ENCODE measurements around the gene ELOVL5.

ELOVL5 gene

GRCh38 chr6:53301801-53302537 lies 46.8 kb downstream of the ELOVL5 start:
- H3K14ac ChIP-seq (ENCODE audit: low read length), result no peak overlapping the region
- no peak overlapping the region for H4K8ac ChIP-seq (ENCODE audit: low read depth, low read length)
- no peak overlapping the region for H3K4me3 ChIP-seq (ENCODE audit: low read length in 2 of 2)
- H3K9me3 ChIP-seq (replicated peaks in 1 of 2; ENCODE audit: control insufficient read depth in 2 of 2, insufficient read depth in 1 of 2, low read depth in 1 of 2, low read length in 2 of 2), result peaks cover 0 to 12% of the 10 kb centered on the region in 2 donors
- H3K4me1 ChIP-seq (ENCODE audit: control insufficient read depth in 2 of 2, insufficient read depth in 1 of 2, low read depth in 1 of 2, low read length in 2 of 2), result peaks cover 4 to 19% of the 10 kb centered on the region in 2 donors
- H3K27me3 ChIP-seq (ENCODE audit: control insufficient read depth in 3 of 3, insufficient read depth in 3 of 3, low read depth in 1 of 3, low read length in 3 of 3), result no peaks in the 10 kb centered on the region
- H3K27ac ChIP-seq (replicated peaks; ENCODE audit: low read length), result no peak overlapping the region
- H2BK12ac ChIP-seq (ENCODE audit: low read length), result no peak overlapping the region
- no CpG with 5 or more reads among the region's 7 CpGs for WGBS, 2 donors (ENCODE audit: extremely low coverage in 2 of 2, insufficient read length in 2 of 2, insufficient replicate concordance in 1 of 2)
- no peak overlapping the region for H2BK15ac ChIP-seq (ENCODE audit: low read length)
- H3K23ac ChIP-seq (ENCODE audit: low read depth, low read length, poor library complexity), result no peak overlapping the region
- H3K18ac ChIP-seq (ENCODE audit: low read length), result no peak overlapping the region
- no peak overlapping the region for H4K91ac ChIP-seq (ENCODE audit: low read depth, low read length, poor library complexity)
- no peak overlapping the region for H2BK5ac ChIP-seq (ENCODE audit: low read length)
- H3K4ac ChIP-seq (ENCODE audit: low read length), result no peak overlapping the region
- H3K4me2 ChIP-seq (ENCODE audit: insufficient read depth, low read length, poor library complexity, severe bottlenecking), result no peak overlapping the region
- no peak overlapping the region for H2AFZ ChIP-seq (ENCODE audit: low read length)
- H2AK5ac ChIP-seq (ENCODE audit: low read depth, low read length), result no peak overlapping the region
- H2BK120ac ChIP-seq (ENCODE audit: low read depth, low read length), result no peak overlapping the region
- H3K9ac ChIP-seq (ENCODE audit: low read depth, low read length, poor library complexity), result no peak overlapping the region
- no peak for DNase-seq (ENCODE audit: low spot score)
- H3K36me3 ChIP-seq (replicated peaks in 1 of 2; ENCODE audit: control insufficient read depth in 2 of 2, insufficient read depth in 2 of 2, low read length in 2 of 2), result peaks cover 0 to under 1% of the 10 kb centered on the region in 2 donors
- H3K79me1 ChIP-seq (ENCODE audit: low read depth, low read length), result peaks cover 10% of the 10 kb centered on the region

GRCh38 chr6:53300656-53301551 lies 47.8 kb downstream of the ELOVL5 start:
- DNase-seq (ENCODE audit: low spot score), result no peak
- H3K9ac ChIP-seq (ENCODE audit: low read depth, low read length, poor library complexity), result no peak overlapping the region
- no peaks in the 10 kb centered on the region for H3K27me3 ChIP-seq (ENCODE audit: control insufficient read depth in 3 of 3, insufficient read depth in 3 of 3, low read depth in 1 of 3, low read length in 3 of 3)
- WGBS, 2 donors (ENCODE audit: extremely low coverage in 2 of 2, insufficient read length in 2 of 2, insufficient replicate concordance in 1 of 2), result no CpG with 5 or more reads among the region's 9 CpGs
- no peak overlapping the region for H2AK5ac ChIP-seq (ENCODE audit: low read depth, low read length)
- peaks cover 4 to 19% of the 10 kb centered on the region in 2 donors for H3K4me1 ChIP-seq (ENCODE audit: control insufficient read depth in 2 of 2, insufficient read depth in 1 of 2, low read depth in 1 of 2, low read length in 2 of 2)
- peaks cover 10% of the 10 kb centered on the region for H3K79me1 ChIP-seq (ENCODE audit: low read depth, low read length)
- H3K9me3 ChIP-seq (replicated peaks in 1 of 2; ENCODE audit: control insufficient read depth in 2 of 2, insufficient read depth in 1 of 2, low read depth in 1 of 2, low read length in 2 of 2), result peaks cover 0 to 7% of the 10 kb centered on the region in 2 donors
- H3K18ac ChIP-seq (ENCODE audit: low read length), result peak overlapping the region; percentile 8
- H3K36me3 ChIP-seq (replicated peaks in 1 of 2; ENCODE audit: control insufficient read depth in 2 of 2, insufficient read depth in 2 of 2, low read length in 2 of 2), result no peaks in the 10 kb centered on the region
- no peak overlapping the region for H3K27ac ChIP-seq (replicated peaks; ENCODE audit: low read length)
- H2BK120ac ChIP-seq (ENCODE audit: low read depth, low read length), result no peak overlapping the region
- no peak overlapping the region for H2BK15ac ChIP-seq (ENCODE audit: low read length)
- no peak overlapping the region for H3K4ac ChIP-seq (ENCODE audit: low read length)
- H2BK5ac ChIP-seq (ENCODE audit: low read length), result peak overlapping the region; percentile 4
- H3K14ac ChIP-seq (ENCODE audit: low read length), result no peak overlapping the region
- no peak overlapping the region for H3K23ac ChIP-seq (ENCODE audit: low read depth, low read length, poor library complexity)
- H2BK12ac ChIP-seq (ENCODE audit: low read length), result no peak overlapping the region
- H4K91ac ChIP-seq (ENCODE audit: low read depth, low read length, poor library complexity), result no peak overlapping the region
- H2AFZ ChIP-seq (ENCODE audit: low read length), result no peak overlapping the region
- H3K4me2 ChIP-seq (ENCODE audit: insufficient read depth, low read length, poor library complexity, severe bottlenecking), result no peak overlapping the region
- no peak overlapping the region for H4K8ac ChIP-seq (ENCODE audit: low read depth, low read length)
- no peak overlapping the region for H3K4me3 ChIP-seq (ENCODE audit: low read length in 2 of 2)

GRCh38 chr6:53299331-53300005 lies 49.3 kb downstream of the ELOVL5 start:
- H2BK15ac ChIP-seq (ENCODE audit: low read length), result no peak overlapping the region
- peaks cover 0 to 11% of the 10 kb centered on the region in 2 donors for H3K36me3 ChIP-seq (replicated peaks in 1 of 2; ENCODE audit: control insufficient read depth in 2 of 2, insufficient read depth in 2 of 2, low read length in 2 of 2)
- H4K91ac ChIP-seq (ENCODE audit: low read depth, low read length, poor library complexity), result no peak overlapping the region
- no peak overlapping the region for H3K4me2 ChIP-seq (ENCODE audit: insufficient read depth, low read length, poor library complexity, severe bottlenecking)
- H3K23ac ChIP-seq (ENCODE audit: low read depth, low read length, poor library complexity), result no peak overlapping the region
- no peak overlapping the region for H3K18ac ChIP-seq (ENCODE audit: low read length)
- peaks cover 4 to 19% of the 10 kb centered on the region in 2 donors for H3K4me1 ChIP-seq (ENCODE audit: control insufficient read depth in 2 of 2, insufficient read depth in 1 of 2, low read depth in 1 of 2, low read length in 2 of 2)
- no peak overlapping the region for H4K8ac ChIP-seq (ENCODE audit: low read depth, low read length)
- peaks cover 10% of the 10 kb centered on the region for H3K79me1 ChIP-seq (ENCODE audit: low read depth, low read length)
- DNase-seq (ENCODE audit: low spot score), result no peak
- no peak overlapping the region for H2AFZ ChIP-seq (ENCODE audit: low read length)
- WGBS, 2 donors (ENCODE audit: extremely low coverage in 2 of 2, insufficient read length in 2 of 2, insufficient replicate concordance in 1 of 2), result no CpG with 5 or more reads among the region's 7 CpGs
- no peak overlapping the region for H3K4me3 ChIP-seq (ENCODE audit: low read length in 2 of 2)
- no peak overlapping the region for H2AK5ac ChIP-seq (ENCODE audit: low read depth, low read length)
- H2BK12ac ChIP-seq (ENCODE audit: low read length), result no peak overlapping the region
- H3K27ac ChIP-seq (replicated peaks; ENCODE audit: low read length), result no peak overlapping the region
- no peaks in the 10 kb centered on the region for H3K27me3 ChIP-seq (ENCODE audit: control insufficient read depth in 3 of 3, insufficient read depth in 3 of 3, low read depth in 1 of 3, low read length in 3 of 3)
- no peak overlapping the region for H3K4ac ChIP-seq (ENCODE audit: low read length)
- H3K9ac ChIP-seq (ENCODE audit: low read depth, low read length, poor library complexity), result no peak overlapping the region
- no peak overlapping the region for H2BK120ac ChIP-seq (ENCODE audit: low read depth, low read length)
- H2BK5ac ChIP-seq (ENCODE audit: low read length), result no peak overlapping the region
- no peak overlapping the region for H3K14ac ChIP-seq (ENCODE audit: low read length)
- H3K9me3 ChIP-seq (replicated peaks in 1 of 2; ENCODE audit: control insufficient read depth in 2 of 2, insufficient read depth in 1 of 2, low read depth in 1 of 2, low read length in 2 of 2), result peaks cover 0 to 7% of the 10 kb centered on the region in 2 donors
